ENCODE measurements around the gene TPRA1.

Gene TPRA1

GRCh38 chr3:127565711-127566110 lies 24.8 kb downstream of the TPRA1 start:
- H3K4me3 ChIP-seq (ENCODE audit: low read depth, low read length), result no peak overlapping the region
- DNase-seq (ENCODE audit: low read depth), result no peak
- no peak for TF ChIP-seq CTCF (IDR thresholded peaks at IDR 0.05; ENCODE audit: control insufficient read depth, extremely low read depth, insufficient read depth)

GRCh38 chr3:127560051-127560787 lies 30.3 kb downstream of the TPRA1 start:
- no peak for TF ChIP-seq CTCF (IDR thresholded peaks at IDR 0.05; ENCODE audit: control insufficient read depth, extremely low read depth, insufficient read depth)
- no peak for DNase-seq (ENCODE audit: low read depth)
- H3K4me3 ChIP-seq (ENCODE audit: low read depth, low read length), result 0 out of 2 replicates have a peak overlapping the region, but pooled peaks have one; percentile 0

GRCh38 chr3:127556565-127556964 lies 34.0 kb downstream of the TPRA1 start:
- no peak overlapping the region for H3K4me3 ChIP-seq (ENCODE audit: low read depth, low read length)
- TF ChIP-seq CTCF (IDR thresholded peaks at IDR 0.05; ENCODE audit: control insufficient read depth, extremely low read depth, insufficient read depth), result peak; percentile 18; the same call in 1 of the 2 replicates
- no peak for DNase-seq (ENCODE audit: low read depth)

GRCh38 chr3:127555108-127555507 lies 35.4 kb downstream of the TPRA1 start:
- DNase-seq (ENCODE audit: low read depth), result no peak
- TF ChIP-seq CTCF (IDR thresholded peaks at IDR 0.05; ENCODE audit: control insufficient read depth, extremely low read depth, insufficient read depth), result no peak
- H3K4me3 ChIP-seq (ENCODE audit: low read depth, low read length), result no peak overlapping the region

GRCh38 chr3:127552038-127552437 lies 38.5 kb downstream of the TPRA1 start:
- DNase-seq (ENCODE audit: low read depth), result no peak
- no peak for TF ChIP-seq CTCF (IDR thresholded peaks at IDR 0.05; ENCODE audit: control insufficient read depth, extremely low read depth, insufficient read depth)
- H3K4me3 ChIP-seq (ENCODE audit: low read depth, low read length), result no peak overlapping the region

- no peak overlapping the region for H3K4me3 ChIP-seq (ENCODE audit: low read depth, low read length)
- no peak for TF ChIP-seq CTCF (IDR thresholded peaks at IDR 0.05; ENCODE audit: control insufficient read depth, extremely low read depth, insufficient read depth)
- no peak for DNase-seq (ENCODE audit: low read depth)
Observed at GRCh38 chr3:127551178-127551577, 39.4 kb downstream of the TPRA1 start.
